ENCODE results near the gene C4orf33. TPM values are rescaled to one million over a fixed set of nuclear protein-coding genes. Genes with fewer than 3 reads are reported as not detected.

Gene C4orf33
- total RNA-seq, 4 donors from 2014 or later: 0.26 to 10.9 (median 4.7) TPM

- Histone ChIP-seq H3K9me3 (no peaks in the 10 kb centered on the region), H3K4me1 (no peaks in the 10 kb centered on the region), H3K27me3 (no peaks in the 10 kb centered on the region), H3K36me3 (no peaks in the 10 kb centered on the region), H3K27ac (no peak overlapping the region), H3K4me3 (no peak overlapping the region)
- intact Hi-C loops (cut with DNase I; ENCODE audit: low total_unique reads): no loop called here
- DNase-seq: no peak
- TF ChIP-seq POLR2A (IDR thresholded peaks at IDR 0.05) (no peak), CTCF (IDR thresholded peaks at IDR 0.05) (no peak)
Measured at GRCh38 chr4:129109965-129110824, 14.2 kb downstream of the C4orf33 start.

GRCh38 chr4:129110931-129111330, 15.0 kb downstream of the C4orf33 start:
- no peaks in the 10 kb centered on the region for H3K27me3 ChIP-seq
- DNase-seq: no peak
- no peak overlapping the region for H3K27ac ChIP-seq
- intact Hi-C loops (cut with DNase I; ENCODE audit: low total_unique reads): no loop called here
- no peaks in the 10 kb centered on the region for H3K36me3 ChIP-seq
- TF ChIP-seq CTCF (IDR thresholded peaks at IDR 0.05) (no peak), POLR2A (IDR thresholded peaks at IDR 0.05) (no peak)
- H3K4me3 ChIP-seq: no peak overlapping the region
- no peaks in the 10 kb centered on the region for H3K4me1 ChIP-seq
- no peaks in the 10 kb centered on the region for H3K9me3 ChIP-seq

GRCh38 chr4:129111919-129112318, 16.0 kb downstream of the C4orf33 start:
- Histone ChIP-seq H3K4me3 (no peak overlapping the region), H3K4me1 (no peaks in the 10 kb centered on the region), H3K27ac (no peak overlapping the region), H3K36me3 (no peaks in the 10 kb centered on the region), H3K27me3 (no peaks in the 10 kb centered on the region), H3K9me3 (no peaks in the 10 kb centered on the region)
- TF ChIP-seq POLR2A (IDR thresholded peaks at IDR 0.05): no peak
- TF ChIP-seq CTCF (IDR thresholded peaks at IDR 0.05): no peak
- intact Hi-C loops (cut with DNase I; ENCODE audit: low total_unique reads): no loop called here
- no peak for DNase-seq

GRCh38 chr4:129113434-129113833, 17.5 kb downstream of the C4orf33 start:
- DNase-seq: no peak
- intact Hi-C loops (cut with DNase I; ENCODE audit: low total_unique reads): no loop called here
- no peaks in the 10 kb centered on the region for H3K36me3 ChIP-seq
- H3K27me3 ChIP-seq: no peaks in the 10 kb centered on the region
- no peak overlapping the region for H3K27ac ChIP-seq
- no peaks in the 10 kb centered on the region for H3K9me3 ChIP-seq
- no peak overlapping the region for H3K4me3 ChIP-seq
- no peaks in the 10 kb centered on the region for H3K4me1 ChIP-seq
- no peak for TF ChIP-seq CTCF (IDR thresholded peaks at IDR 0.05)
- TF ChIP-seq POLR2A (IDR thresholded peaks at IDR 0.05): no peak

- Histone ChIP-seq H3K9me3 (no peaks in the 10 kb centered on the region), H3K4me1 (no peaks in the 10 kb centered on the region), H3K4me3 (no peak overlapping the region), H3K27ac (no peak overlapping the region), H3K27me3 (no peaks in the 10 kb centered on the region), H3K36me3 (no peaks in the 10 kb centered on the region)
- DNase-seq: no peak
- intact Hi-C loops (cut with DNase I; ENCODE audit: low total_unique reads): no loop called here
- no peak for TF ChIP-seq POLR2A (IDR thresholded peaks at IDR 0.05)
- TF ChIP-seq CTCF (IDR thresholded peaks at IDR 0.05): no peak
Measured at GRCh38 chr4:129113919-129114318, 18.0 kb downstream of the C4orf33 start.
